GM18870 (cell line): ENCODE data around the gene MRPS17.

Source experiments
- ATAC-seq: cut with Tn5 transposase; IDR thresholded peaks from one replicate; pipeline ENCODE4 v1.9.1; 2021; ENCODE audit warnings: moderate library complexity; ENCODE audit not compliant: unreplicated experiment

The MRPS17 gene

DNA sequence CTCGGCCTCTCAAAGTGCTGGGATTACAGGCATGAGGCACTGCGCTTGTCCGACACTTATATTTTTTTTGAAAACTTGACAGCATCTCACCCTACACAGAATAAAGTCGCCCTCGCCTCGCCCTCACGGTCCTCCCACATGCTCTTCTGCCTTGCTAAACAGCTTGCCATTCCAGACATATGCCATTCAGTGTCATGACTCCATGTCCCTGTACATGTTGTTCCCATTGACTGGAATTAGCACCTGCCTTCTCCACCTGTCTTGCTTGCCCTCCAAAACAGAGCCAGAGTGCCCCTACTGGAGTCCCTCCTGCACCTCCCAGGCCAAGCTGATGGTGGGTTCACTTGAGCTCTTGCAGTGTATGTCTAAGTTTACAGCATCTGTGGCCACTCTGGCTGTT, 18.9 kb downstream of the MRPS17 start:
- ATAC-seq: no peak

DNA sequence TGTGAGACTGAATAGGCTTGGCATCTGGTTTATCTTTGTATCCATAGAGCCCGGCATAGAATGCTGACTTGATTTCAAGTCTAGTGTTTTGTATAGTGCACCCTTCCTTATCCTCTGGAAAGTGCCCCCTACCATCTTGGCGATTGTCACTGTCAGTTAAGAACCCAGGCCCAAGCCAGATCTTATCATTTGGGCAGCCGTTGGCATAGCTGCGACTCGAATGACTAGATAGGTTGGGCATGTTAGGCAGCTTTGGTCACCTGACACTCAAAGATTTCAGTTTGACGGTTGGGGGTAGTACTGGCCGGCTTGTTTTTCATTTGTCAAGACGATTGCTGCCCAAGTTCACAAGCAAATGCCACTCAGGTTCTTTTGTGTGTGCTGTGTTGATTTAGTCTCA, 19.3 kb downstream of the MRPS17 start:
- ATAC-seq: no peak

DNA sequence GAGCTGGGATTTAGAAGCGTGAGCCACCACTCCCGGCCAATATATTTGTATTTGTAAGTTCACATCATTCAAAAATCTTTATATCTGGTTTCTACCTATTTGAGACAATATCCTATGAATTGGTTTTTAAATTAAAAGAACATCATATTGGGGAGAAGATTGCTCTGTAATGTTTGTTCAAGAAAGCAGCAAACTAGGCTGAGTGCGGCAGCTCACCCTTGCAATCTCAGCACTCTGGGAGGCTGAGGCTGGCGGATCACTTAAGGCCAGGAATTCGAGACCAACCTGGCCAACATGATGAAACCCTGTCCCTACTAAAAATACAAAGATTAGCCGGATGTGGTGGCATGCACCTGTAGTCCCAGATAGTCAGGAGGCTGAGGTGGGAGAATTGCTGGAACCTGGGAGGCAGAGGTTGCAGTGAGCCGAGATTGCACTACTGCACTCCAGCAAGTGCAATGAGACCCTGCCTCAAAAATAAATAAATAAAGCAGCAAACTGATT, 22.1 kb downstream of the MRPS17 start:
- ATAC-seq: no peak

DNA sequence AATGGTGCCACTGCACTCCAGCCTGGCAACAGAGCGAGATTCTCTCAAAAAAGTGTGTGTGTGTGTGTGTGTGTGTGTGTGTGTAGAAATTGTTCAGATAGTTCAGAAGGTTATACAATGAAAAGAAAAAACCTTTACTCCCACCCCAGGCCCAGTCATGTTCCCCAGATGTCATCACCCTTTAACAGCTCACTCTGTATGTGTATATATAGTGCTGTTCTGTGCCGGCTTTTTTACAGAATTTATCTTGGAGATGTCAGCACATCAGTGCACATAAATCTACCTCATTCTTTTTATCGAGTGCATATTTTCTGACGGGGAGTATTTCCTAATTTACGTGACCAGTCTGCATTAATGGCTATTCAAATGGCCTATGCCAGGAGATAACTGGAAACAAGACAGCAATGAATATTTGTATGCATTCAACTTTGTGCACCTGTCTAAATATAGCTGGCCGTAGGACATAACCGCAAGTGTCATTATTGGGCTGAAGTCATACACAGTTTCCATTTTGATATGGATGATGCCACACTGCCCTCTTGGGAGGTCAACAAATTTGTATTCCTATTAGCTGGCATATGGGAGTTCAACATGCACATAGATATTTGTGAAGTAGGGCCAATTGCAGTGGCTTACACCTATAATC, 24.4 kb downstream of the MRPS17 start:
- ATAC-seq: no peak

DNA sequence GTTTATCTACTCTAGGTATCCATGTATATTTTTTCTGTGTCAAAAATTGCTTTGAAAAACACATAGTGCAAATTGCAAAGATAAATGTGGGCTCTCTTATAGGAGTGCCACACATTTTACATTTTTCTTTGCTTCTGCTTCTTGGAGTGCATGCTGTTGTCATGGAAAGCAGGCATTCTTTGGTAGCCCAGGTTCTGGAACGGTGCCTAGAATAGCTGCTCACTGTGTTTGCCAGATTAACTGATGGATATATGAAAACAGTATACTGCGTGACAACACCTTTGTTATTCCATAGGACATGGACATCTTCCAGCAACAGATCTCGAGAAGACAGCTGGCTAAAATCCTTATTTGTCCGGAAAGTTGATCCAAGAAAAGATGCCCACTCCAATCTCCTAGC, 26.2 kb downstream of the MRPS17 start:
- no peak for ATAC-seq

DNA sequence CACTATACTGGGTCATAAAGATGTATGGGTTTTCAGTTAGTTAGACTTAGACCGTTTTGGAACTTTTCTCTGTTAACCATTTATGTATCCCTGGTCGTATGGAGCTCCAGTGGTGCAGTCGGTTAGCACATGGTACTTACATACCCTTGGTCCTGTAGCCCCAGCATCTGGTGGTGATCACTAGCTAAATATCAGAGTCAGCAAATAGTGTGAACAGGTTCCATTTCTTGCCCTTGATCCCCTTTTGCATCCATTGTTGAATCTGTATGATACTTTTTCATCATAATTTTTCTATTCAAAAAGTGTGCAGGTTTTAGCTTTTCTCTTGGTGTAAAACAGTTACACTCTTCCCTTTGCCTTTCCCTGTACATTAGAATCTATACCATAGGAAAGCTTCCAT, 28.6 kb downstream of the MRPS17 start:
- ATAC-seq: no peak

DNA sequence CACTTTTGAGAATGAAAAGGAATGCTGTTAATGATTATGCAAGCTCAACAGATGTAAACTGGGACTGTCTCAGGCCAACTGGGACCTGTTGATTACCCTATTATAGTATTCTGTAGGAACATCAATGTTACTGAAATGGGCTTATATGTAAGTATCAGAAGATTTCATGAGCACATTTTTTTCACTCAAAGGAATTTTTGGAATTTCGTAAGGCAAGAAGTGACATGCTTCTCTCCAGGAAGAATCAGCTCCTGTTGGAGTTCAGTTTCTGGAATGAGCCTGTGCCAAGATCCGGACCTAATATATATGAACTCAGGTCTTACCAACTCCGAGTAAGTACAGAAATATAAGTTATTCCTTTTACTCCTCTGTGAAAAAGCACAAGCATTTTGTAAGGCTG, 31.9 kb downstream of the MRPS17 start:
- no peak for ATAC-seq

DNA sequence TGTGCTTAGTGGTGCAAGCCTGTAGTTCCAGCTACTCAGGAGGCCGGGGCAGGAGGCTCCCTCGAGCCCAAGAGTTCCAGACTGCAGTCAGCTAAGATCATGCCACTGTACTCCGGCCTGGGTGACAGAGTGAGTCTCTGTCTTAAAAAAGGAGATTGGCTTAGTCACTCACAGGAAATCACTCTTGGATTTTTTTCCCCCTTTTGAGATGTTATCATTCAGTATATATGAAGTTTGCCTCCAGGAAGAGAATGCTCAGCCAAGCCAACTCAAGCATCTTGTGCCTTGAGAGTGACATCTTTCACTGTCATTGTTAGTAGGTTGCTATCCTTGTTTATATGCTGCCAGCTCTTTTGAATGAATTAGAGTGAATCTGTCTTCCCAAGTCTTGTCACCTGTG, 40.7 kb downstream of the MRPS17 start:
- no peak for ATAC-seq

DNA sequence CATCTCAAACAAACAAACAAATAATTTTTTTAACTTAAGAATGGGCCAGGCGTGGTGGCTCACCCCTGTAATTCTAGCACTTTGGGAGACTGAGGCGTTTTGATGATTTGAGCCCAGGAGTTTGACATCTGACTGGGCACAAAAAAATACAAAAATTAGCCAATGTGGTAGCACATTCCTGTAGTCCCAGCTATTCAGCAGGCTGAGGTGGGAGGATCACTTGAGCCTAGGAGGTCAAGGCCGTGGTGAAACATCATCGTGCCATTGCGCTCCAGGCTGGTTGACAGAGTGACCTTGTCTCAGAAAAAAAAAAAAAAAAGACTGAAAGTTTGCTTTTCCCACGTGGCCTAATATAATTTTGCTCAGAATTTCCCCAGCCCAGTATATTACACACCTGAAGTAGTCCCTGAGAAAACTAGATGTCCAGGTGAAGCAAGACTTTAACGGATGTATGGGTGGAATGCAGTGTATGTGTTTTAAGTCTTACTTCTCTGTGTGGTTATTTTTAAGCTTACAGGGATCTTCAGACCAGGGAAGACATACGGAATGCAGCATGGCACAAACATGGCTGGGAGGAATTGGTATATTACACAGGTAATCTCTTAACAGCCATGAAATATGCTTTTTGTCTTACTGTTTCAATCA, 45.3 kb downstream of the MRPS17 start:
- no peak for ATAC-seq

DNA sequence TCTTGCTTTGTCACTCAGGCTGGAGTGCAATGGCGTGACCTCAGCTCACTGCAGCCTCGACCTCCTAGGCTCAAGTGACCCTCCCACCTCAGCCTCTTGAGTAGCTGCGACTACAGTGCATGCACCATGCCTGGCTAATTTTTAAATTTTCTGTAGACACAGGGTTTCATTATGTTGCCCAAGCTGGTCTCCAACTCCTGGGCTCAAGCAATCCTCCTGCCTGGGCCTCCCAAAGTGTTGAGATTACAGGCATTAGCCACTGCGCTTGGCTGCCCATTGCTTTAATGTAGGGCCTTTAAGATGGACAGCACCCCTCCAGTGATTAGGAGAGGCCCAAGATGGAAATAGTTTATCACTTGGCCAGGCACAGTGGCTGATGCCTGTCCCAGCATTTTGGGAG, 52.1 kb downstream of the MRPS17 start:
- ATAC-seq: no peak
